ENCODE measurements around the gene NFU1.

Gene NFU1

GRCh38 chr2:69386360-69386759, 50.9 kb downstream of the NFU1 start:
- H3K36me3 ChIP-seq (ENCODE audit: control insufficient read depth, insufficient read depth, low read length): no peaks in the 10 kb centered on the region
- no peaks in the 10 kb centered on the region for H3K9me3 ChIP-seq (ENCODE audit: control insufficient read depth, insufficient read depth, low read length)
- H3K4me1 ChIP-seq (ENCODE audit: control insufficient read depth, insufficient read depth, low read length): peaks cover 10% of the 10 kb centered on the region
- no peaks in the 10 kb centered on the region for H3K27me3 ChIP-seq (ENCODE audit: control insufficient read depth, insufficient read depth, low read length)
- peak overlapping the region; percentile 77 for H3K9ac ChIP-seq (ENCODE audit: low read depth, low read length)
- H3K4me3 ChIP-seq (ENCODE audit: low read depth, low read length): peak overlapping the region; percentile 75

- H3K9ac ChIP-seq (ENCODE audit: low read depth, low read length): peak overlapping the region; percentile 77
- no peaks in the 10 kb centered on the region for H3K36me3 ChIP-seq (ENCODE audit: control insufficient read depth, insufficient read depth, low read length)
- peak overlapping the region; percentile 75 for H3K4me3 ChIP-seq (ENCODE audit: low read depth, low read length)
- peaks cover 10% of the 10 kb centered on the region for H3K4me1 ChIP-seq (ENCODE audit: control insufficient read depth, insufficient read depth, low read length)
- no peaks in the 10 kb centered on the region for H3K27me3 ChIP-seq (ENCODE audit: control insufficient read depth, insufficient read depth, low read length)
- H3K9me3 ChIP-seq (ENCODE audit: control insufficient read depth, insufficient read depth, low read length): no peaks in the 10 kb centered on the region
These were observed 51.6 kb downstream of the NFU1 start for GRCh38 chr2:69385443-69386151.

- Histone ChIP-seq H3K36me3 (ENCODE audit: control insufficient read depth, insufficient read depth, low read length) (no peaks in the 10 kb centered on the region), H3K9me3 (ENCODE audit: control insufficient read depth, insufficient read depth, low read length) (no peaks in the 10 kb centered on the region), H3K4me3 (ENCODE audit: low read depth, low read length) (no peak overlapping the region), H3K27me3 (ENCODE audit: control insufficient read depth, insufficient read depth, low read length) (no peaks in the 10 kb centered on the region), H3K4me1 (ENCODE audit: control insufficient read depth, insufficient read depth, low read length) (peaks cover 10% of the 10 kb centered on the region), H3K9ac (ENCODE audit: low read depth, low read length) (no peak overlapping the region)
These were observed 52.6 kb downstream of the NFU1 start for GRCh38 chr2:69384618-69385081.

DNA sequence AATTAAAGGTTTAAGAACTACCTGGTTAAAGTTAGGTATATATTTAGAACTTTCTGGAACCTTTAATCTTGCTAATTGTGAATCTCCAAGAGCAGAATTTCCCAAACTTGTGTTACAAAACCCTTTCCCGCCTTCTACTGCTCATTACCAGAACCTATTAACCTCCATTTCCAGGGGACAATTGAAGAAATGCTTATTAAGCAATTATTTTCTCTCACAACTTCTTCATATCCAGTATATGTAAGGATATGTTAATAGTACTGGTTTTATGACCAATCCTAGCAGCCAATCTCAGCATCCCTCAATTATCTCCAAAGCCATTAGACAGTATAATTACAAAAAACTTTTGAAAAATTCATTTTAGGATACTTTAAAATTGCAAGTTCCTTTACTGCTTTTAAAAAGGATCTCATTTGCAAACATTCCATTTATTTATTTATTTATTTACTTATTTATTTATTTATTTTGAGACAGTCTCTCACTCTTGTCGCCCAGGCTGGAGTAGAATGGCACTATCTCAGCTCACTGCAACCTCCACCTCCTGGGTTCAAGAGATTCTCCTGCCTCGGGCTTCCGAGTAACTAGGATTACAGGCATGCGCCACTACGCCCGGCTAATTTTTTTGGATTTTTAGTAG, 53.9 kb downstream of the NFU1 start:
- Histone ChIP-seq H3K9ac (ENCODE audit: low read depth, low read length) (no peak overlapping the region), H3K27me3 (ENCODE audit: control insufficient read depth, insufficient read depth, low read length) (no peaks in the 10 kb centered on the region), H3K36me3 (ENCODE audit: control insufficient read depth, insufficient read depth, low read length) (no peaks in the 10 kb centered on the region), H3K4me1 (ENCODE audit: control insufficient read depth, insufficient read depth, low read length) (peaks cover 10% of the 10 kb centered on the region), H3K9me3 (ENCODE audit: control insufficient read depth, insufficient read depth, low read length) (no peaks in the 10 kb centered on the region), H3K4me3 (ENCODE audit: low read depth, low read length) (no peak overlapping the region)

GRCh38 chr2:69382547-69382946, 54.7 kb downstream of the NFU1 start:
- no peak overlapping the region for H3K4me3 ChIP-seq (ENCODE audit: low read depth, low read length)
- H3K9me3 ChIP-seq (ENCODE audit: control insufficient read depth, insufficient read depth, low read length): no peaks in the 10 kb centered on the region
- no peaks in the 10 kb centered on the region for H3K36me3 ChIP-seq (ENCODE audit: control insufficient read depth, insufficient read depth, low read length)
- H3K9ac ChIP-seq (ENCODE audit: low read depth, low read length): no peak overlapping the region
- H3K4me1 ChIP-seq (ENCODE audit: control insufficient read depth, insufficient read depth, low read length): peaks cover 5% of the 10 kb centered on the region
- no peaks in the 10 kb centered on the region for H3K27me3 ChIP-seq (ENCODE audit: control insufficient read depth, insufficient read depth, low read length)

- Histone ChIP-seq H3K9ac (ENCODE audit: low read depth, low read length) (no peak overlapping the region), H3K36me3 (ENCODE audit: control insufficient read depth, insufficient read depth, low read length) (no peaks in the 10 kb centered on the region), H3K4me1 (ENCODE audit: control insufficient read depth, insufficient read depth, low read length) (peaks cover 4% of the 10 kb centered on the region), H3K4me3 (ENCODE audit: low read depth, low read length) (no peak overlapping the region), H3K9me3 (ENCODE audit: control insufficient read depth, insufficient read depth, low read length) (no peaks in the 10 kb centered on the region), H3K27me3 (ENCODE audit: control insufficient read depth, insufficient read depth, low read length) (no peaks in the 10 kb centered on the region)
These were observed 55.9 kb downstream of the NFU1 start for GRCh38 chr2:69381337-69381737.

DNA sequence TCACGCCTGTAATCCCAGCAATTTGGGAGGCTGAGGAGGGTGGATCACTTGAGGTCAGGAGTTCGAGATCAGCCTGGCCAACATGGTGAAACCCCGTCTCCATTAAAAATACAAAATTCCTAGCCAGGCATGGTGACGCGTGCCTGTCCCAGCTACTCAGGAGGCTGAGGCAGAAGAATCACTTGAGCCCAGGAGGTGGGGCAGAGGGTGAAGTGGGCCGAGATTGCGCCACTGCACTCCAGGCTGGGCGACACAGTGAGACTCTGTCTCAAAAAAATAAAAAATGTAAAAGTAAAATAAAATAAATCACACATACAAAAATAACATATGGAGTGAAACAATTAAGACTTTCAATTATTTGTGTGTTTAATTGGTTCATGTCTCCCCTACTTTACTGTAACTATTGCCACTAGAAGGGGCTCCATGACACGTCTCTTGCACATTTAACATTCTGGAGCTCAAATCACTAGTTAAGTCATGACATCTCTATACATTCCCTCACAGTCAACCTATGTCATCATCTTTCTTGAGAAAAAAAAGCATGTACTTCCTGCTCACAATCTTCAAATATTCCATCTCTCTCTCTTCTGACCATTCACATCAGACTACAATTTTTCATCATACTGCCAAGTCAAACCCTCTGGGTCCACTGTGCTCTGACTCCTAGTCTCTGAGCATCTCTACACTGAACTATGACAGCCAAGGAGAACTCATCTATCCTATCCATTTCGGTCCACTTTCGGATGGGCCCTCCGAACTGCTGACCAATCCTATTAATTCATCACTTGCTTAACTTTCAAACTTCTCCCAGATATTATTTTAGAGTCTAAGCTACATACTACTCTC, 56.9 kb downstream of the NFU1 start:
- Histone ChIP-seq H3K9me3 (ENCODE audit: control insufficient read depth, insufficient read depth, low read length) (no peaks in the 10 kb centered on the region), H3K9ac (ENCODE audit: low read depth, low read length) (no peak overlapping the region), H3K27me3 (ENCODE audit: control insufficient read depth, insufficient read depth, low read length) (no peaks in the 10 kb centered on the region), H3K4me3 (ENCODE audit: low read depth, low read length) (no peak overlapping the region), H3K36me3 (ENCODE audit: control insufficient read depth, insufficient read depth, low read length) (no peaks in the 10 kb centered on the region), H3K4me1 (ENCODE audit: control insufficient read depth, insufficient read depth, low read length) (no peaks in the 10 kb centered on the region)

GRCh38 chr2:69376403-69376802, 60.8 kb downstream of the NFU1 start:
- Histone ChIP-seq H3K9me3 (ENCODE audit: control insufficient read depth, insufficient read depth, low read length) (no peaks in the 10 kb centered on the region), H3K36me3 (ENCODE audit: control insufficient read depth, insufficient read depth, low read length) (no peaks in the 10 kb centered on the region), H3K27me3 (ENCODE audit: control insufficient read depth, insufficient read depth, low read length) (no peaks in the 10 kb centered on the region), H3K4me3 (ENCODE audit: low read depth, low read length) (no peak overlapping the region), H3K9ac (ENCODE audit: low read depth, low read length) (no peak overlapping the region), H3K4me1 (ENCODE audit: control insufficient read depth, insufficient read depth, low read length) (no peaks in the 10 kb centered on the region)

DNA sequence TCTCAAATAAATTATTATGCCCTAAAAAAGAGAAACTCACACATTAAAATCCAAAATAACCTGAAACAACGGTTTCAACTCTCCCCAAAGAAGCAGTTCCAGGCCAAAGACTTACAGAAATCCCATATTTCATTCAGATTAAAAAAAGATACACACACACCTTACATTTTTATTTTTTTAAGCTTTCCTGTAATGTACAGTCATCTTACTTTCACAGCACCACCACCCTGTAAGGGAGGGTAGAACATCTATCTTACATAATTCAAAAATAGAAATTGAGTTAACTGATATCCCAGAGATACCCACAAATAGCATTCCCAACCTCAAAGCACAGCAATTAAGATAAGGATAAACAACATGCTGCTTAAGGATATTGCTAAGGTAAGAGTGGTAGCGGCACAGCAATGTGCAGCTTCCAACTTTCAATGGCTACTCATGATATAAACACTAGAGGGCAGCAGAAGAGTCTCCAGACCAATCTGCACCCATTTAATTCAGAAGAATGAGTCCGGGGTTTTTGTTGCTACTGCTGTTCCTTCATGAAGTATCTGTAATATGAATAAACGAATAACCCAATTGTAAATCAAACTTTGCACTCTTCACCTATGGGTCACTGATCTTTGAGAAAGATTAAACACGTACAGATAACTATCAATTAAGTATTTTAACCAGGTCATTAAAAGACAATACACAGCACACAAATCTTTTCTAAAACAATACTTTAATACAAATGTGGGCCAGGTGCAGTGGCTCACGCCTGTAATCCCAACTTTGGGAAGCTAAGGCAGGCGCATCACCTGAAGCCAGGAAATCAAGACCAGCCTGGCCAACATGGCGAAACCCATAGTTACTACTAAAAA, 61.5 kb downstream of the NFU1 start:
- H3K36me3 ChIP-seq (ENCODE audit: control insufficient read depth, insufficient read depth, low read length): no peaks in the 10 kb centered on the region
- H3K27me3 ChIP-seq (ENCODE audit: control insufficient read depth, insufficient read depth, low read length): no peaks in the 10 kb centered on the region
- H3K4me3 ChIP-seq (ENCODE audit: low read depth, low read length): no peak overlapping the region
- no peaks in the 10 kb centered on the region for H3K4me1 ChIP-seq (ENCODE audit: control insufficient read depth, insufficient read depth, low read length)
- H3K9ac ChIP-seq (ENCODE audit: low read depth, low read length): no peak overlapping the region
- H3K9me3 ChIP-seq (ENCODE audit: control insufficient read depth, insufficient read depth, low read length): no peaks in the 10 kb centered on the region

DNA sequence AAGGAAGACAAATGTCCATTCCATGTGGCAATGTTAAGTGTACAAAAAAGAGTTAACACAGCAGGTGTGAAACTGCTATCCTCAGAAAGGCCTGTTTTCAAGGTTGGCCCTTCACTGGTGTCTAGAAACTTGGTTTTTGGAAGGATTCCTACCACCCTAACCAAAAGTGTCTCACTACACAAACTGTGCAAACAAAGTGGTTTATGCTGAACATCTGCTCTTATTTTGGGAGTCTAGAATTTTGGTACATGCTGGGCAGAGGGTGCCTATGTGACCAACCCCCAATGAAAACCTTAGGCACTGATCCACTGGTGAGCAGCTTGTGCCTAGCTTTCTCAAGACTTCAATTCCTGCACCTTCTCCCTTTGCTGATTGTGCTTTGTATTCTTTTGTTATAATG, 64.5 kb downstream of the NFU1 start:
- H3K9ac ChIP-seq (ENCODE audit: low read depth, low read length): no peak overlapping the region
- H3K9me3 ChIP-seq (ENCODE audit: control insufficient read depth, insufficient read depth, low read length): no peaks in the 10 kb centered on the region
- H3K27me3 ChIP-seq (ENCODE audit: control insufficient read depth, insufficient read depth, low read length): no peaks in the 10 kb centered on the region
- no peak overlapping the region for H3K4me3 ChIP-seq (ENCODE audit: low read depth, low read length)
- H3K36me3 ChIP-seq (ENCODE audit: control insufficient read depth, insufficient read depth, low read length): peaks cover 14% of the 10 kb centered on the region
- no peaks in the 10 kb centered on the region for H3K4me1 ChIP-seq (ENCODE audit: control insufficient read depth, insufficient read depth, low read length)

DNA sequence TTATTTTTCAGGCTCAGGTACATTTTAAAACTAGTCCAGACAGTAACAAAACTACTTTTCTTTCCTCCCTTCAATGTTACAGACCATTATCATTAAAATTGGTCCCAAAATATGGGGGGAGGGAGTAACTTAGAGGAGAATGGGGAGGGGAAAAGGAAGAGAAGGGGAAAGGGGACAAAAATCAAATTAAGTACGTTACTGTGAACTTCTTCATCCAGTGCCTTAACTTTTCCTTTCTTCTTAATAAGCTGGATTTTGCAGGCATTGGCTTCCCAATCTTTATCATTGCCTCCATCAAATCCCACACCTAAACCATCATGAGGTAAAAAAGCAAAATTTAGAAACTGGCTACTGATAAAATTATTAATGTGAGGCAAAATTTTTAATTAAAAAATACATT, 67.4 kb downstream of the NFU1 start:
- Histone ChIP-seq H3K4me3 (ENCODE audit: low read depth, low read length) (no peak overlapping the region), H3K36me3 (ENCODE audit: control insufficient read depth, insufficient read depth, low read length) (peaks cover 22% of the 10 kb centered on the region), H3K9me3 (ENCODE audit: control insufficient read depth, insufficient read depth, low read length) (no peaks in the 10 kb centered on the region)

More for the DNA sequence above, 67.4 kb downstream of the NFU1 start:
- Histone ChIP-seq H3K9ac (ENCODE audit: low read depth, low read length) (no peak overlapping the region), H3K4me1 (ENCODE audit: control insufficient read depth, insufficient read depth, low read length) (no peaks in the 10 kb centered on the region), H3K27me3 (ENCODE audit: control insufficient read depth, insufficient read depth, low read length) (no peaks in the 10 kb centered on the region)
